Stimulated activated CD8-positive, alpha-beta memory T cell treated with anti-CD3 and anti-CD28 coated beads, Interleukin-7, amount 100 ng/mL, for 48 hours (primary cell): ENCODE data around the gene ABTB1.

Experiments
- DNase-seq, 2 donors: peaks; one replicate each; pipeline ENCODE4 v3.0.0-alpha.2; 2020; ENCODE audit warnings: low read depth in 1 of 2; ENCODE audit errors: extremely low read depth in 1 of 2

The ABTB1 gene

GRCh38 chr3:127685708-127686511 lies 13.2 kb downstream of the ABTB1 start:
- DNase-seq, result no peak

GRCh38 chr3:127686512-127686894 lies 13.8 kb downstream of the ABTB1 start:
- DNase-seq, result no peak

GRCh38 chr3:127687228-127687737 lies 14.5 kb downstream of the ABTB1 start:
- no peak for DNase-seq

GRCh38 chr3:127688022-127688415 lies 15.3 kb downstream of the ABTB1 start:
- no peak for DNase-seq

- DNase-seq, result no peak
Observed at GRCh38 chr3:127688416-127689265, 15.9 kb downstream of the ABTB1 start.

- no peak for DNase-seq
Observed at GRCh38 chr3:127689266-127689860, 16.6 kb downstream of the ABTB1 start.

- no peak for DNase-seq
Observed at GRCh38 chr3:127690106-127690505, 17.4 kb downstream of the ABTB1 start.

GRCh38 chr3:127690823-127691452 lies 18.2 kb downstream of the ABTB1 start:
- no peak for DNase-seq

- DNase-seq, result no peak
Observed at GRCh38 chr3:127691489-127691888, 18.7 kb downstream of the ABTB1 start.

- no peak for DNase-seq
Observed at GRCh38 chr3:127691974-127692373, 19.2 kb downstream of the ABTB1 start.

GRCh38 chr3:127692501-127693335 lies 20.0 kb downstream of the ABTB1 start:
- no peak for DNase-seq

- no peak for DNase-seq
Observed at GRCh38 chr3:127693336-127693843, 20.6 kb downstream of the ABTB1 start.

- DNase-seq, result peak in 1 of 2 donors; percentile 15
Observed at GRCh38 chr3:127694467-127695215, 21.9 kb downstream of the ABTB1 start.

GRCh38 chr3:127697551-127698240 lies 24.9 kb downstream of the ABTB1 start:
- DNase-seq, result peak in 1 of 2 donors; percentile 27

GRCh38 chr3:127698286-127698685 lies 25.5 kb downstream of the ABTB1 start:
- DNase-seq, result no peak

GRCh38 chr3:127698691-127699415 lies 26.1 kb downstream of the ABTB1 start:
- DNase-seq, result no peak

- no peak for DNase-seq
Observed at GRCh38 chr3:127699416-127700300, 26.9 kb downstream of the ABTB1 start.
